ENCODE measurements around the gene C18orf32. TPM values are rescaled to one million over a fixed set of nuclear protein-coding genes. Genes with fewer than 3 reads are reported as not detected.

The C18orf32 gene
- total and polyA plus RNA-seq, 2 of the 8 experiments (the other 6 are each of a cell fraction or from before 2014, with no cell fraction given): 17.3 to 20.1 TPM

GRCh38 chr18:49483198-49483597 lies 3.8 kb downstream of the C18orf32 start:
- Histone ChIP-seq H3K4me1 (replicated peaks in 1 of 4; ENCODE audit: control insufficient read depth in 3 of 4, insufficient read depth in 4 of 4, low read length in 3 of 4) (peaks cover 0 to 3% (median 0%) of the 10 kb centered on the region in 4 experiments; a peak in 1 of 7 replicates), H3K9ac (replicated peaks in 1 of 4; ENCODE audit: extremely low read depth in 1 of 4, low read depth in 3 of 4, low read length in 3 of 4) (no peak overlapping the region), H3K9me3 (ENCODE audit: insufficient read depth in 2 of 2, low read depth in 1 of 2, low read length in 1 of 2) (no peaks in the 10 kb centered on the region), H2BK12ac (ENCODE audit: low read depth, low read length) (no peak overlapping the region), H4K91ac (replicated peaks; ENCODE audit: insufficient read length, low read length) (no peak overlapping the region), H3K4ac (replicated peaks; ENCODE audit: insufficient read length, low read depth, low read length) (no peak overlapping the region), H2BK120ac (replicated peaks; ENCODE audit: low read depth, low read length) (no peak overlapping the region), H3K27ac (ENCODE audit: low read depth, low read length) (no peak overlapping the region), H3K18ac (ENCODE audit: extremely low read depth, low read length) (no peak overlapping the region), H3K36me3 (ENCODE audit: control insufficient read depth in 2 of 4, insufficient read depth in 4 of 4, low read length in 3 of 4) (peaks cover 3 to 39% (median 20%) of the 10 kb centered on the region in 4 experiments; a peak in 7 of 8 replicates), H2BK20ac (ENCODE audit: low read length) (no peak overlapping the region), H2BK5ac (ENCODE audit: low read depth, low read length) (no peak overlapping the region), H2AK5ac (ENCODE audit: low read depth, low read length) (no peak overlapping the region), H3K56ac (replicated peaks; ENCODE audit: insufficient read length, low read depth, low read length) (no peak overlapping the region), H3K27me3 (replicated peaks in 1 of 4; ENCODE audit: control insufficient read depth in 3 of 4, extremely low read depth in 1 of 4, insufficient read depth in 3 of 4, low read length in 3 of 4) (no peaks in the 10 kb centered on the region), H3K23ac (ENCODE audit: insufficient read length) (no peak overlapping the region), H3K79me2 (ENCODE audit: control insufficient read depth in 1 of 2, insufficient read depth in 2 of 2, low read length in 2 of 2) (peaks cover 0 to 23% of the 10 kb centered on the region in 2 experiments; a peak in 3 of 4 replicates), H2BK15ac (ENCODE audit: low read length) (no peak overlapping the region), H3K23me2 (ENCODE audit: low read depth, low read length) (peaks cover 3% of the 10 kb centered on the region; the same call in 1 of the 2 replicates), H3K79me1 (ENCODE audit: low read depth, low read length) (no peaks in the 10 kb centered on the region), H4K5ac (ENCODE audit: insufficient read length, low read depth, low read length) (no peak overlapping the region), H3K4me2 (ENCODE audit: insufficient read depth in 1 of 2, low read depth in 2 of 2, low read length in 2 of 2) (no peak overlapping the region), H3K14ac (ENCODE audit: insufficient read length) (no peak overlapping the region), H3K4me3 (ENCODE audit: extremely low read depth in 1 of 4, insufficient read depth in 2 of 4, low read depth in 3 of 4, low read length in 4 of 4) (no peak overlapping the region), H4K20me1 (replicated peaks in 1 of 2; ENCODE audit: control insufficient read depth in 1 of 2, insufficient read depth in 2 of 2, low read length in 2 of 2) (peaks cover 0 to 1% of the 10 kb centered on the region in 2 experiments), H2AFZ (ENCODE audit: low read length) (no peak overlapping the region), H4K8ac (ENCODE audit: extremely low read depth, insufficient read depth, low read length) (no peak overlapping the region)
- CTCF ChIA-PET (ENCODE audit: partially characterized antibody): interaction anchor here (0.5 to 1.7 kb wide), 4 partner anchors 10 to 461 kb away, joined by 3 to 4 read pairs (median 3); no protein-coding TSS in a partner anchor
- FAIRE-seq (no peak), DNase-seq (ENCODE audit: low read depth in 1 of 2, low spot score in 2 of 2) (no peak)
- POLR2A ChIA-PET (ENCODE audit: partially characterized antibody): interaction anchor here (0.7 to 6.9 kb wide), 3 partner anchors 15 to 551 kb away, joined by 3 to 58 read pairs (median 3); no protein-coding TSS in a partner anchor
- no peak for TF ChIP-seq RBBP5 (IDR thresholded peaks at IDR 0.05; ENCODE audit: borderline replicate concordance, low read depth, low read length)
- TF ChIP-seq SP1 (IDR thresholded peaks at IDR 0.05; ENCODE audit: low read depth, low read length): no peak
- no peak for TF ChIP-seq TCF12 (IDR thresholded peaks at IDR 0.05; ENCODE audit: low read depth, low read length)
- TF ChIP-seq TBP (IDR thresholded peaks at IDR 0.05; ENCODE audit: low read depth, low read length): no peak
- no peak for TF ChIP-seq CBX8 (IDR thresholded peaks at IDR 0.05; ENCODE audit: borderline replicate concordance, low read depth, low read length)
